ENCODE data around the gene LAMC2. TPM values are rescaled to one million over a fixed set of nuclear protein-coding genes. Genes with fewer than 3 reads are reported as not detected.

Gene LAMC2
- polyA plus RNA-seq, 1 donor (not counting 4 experiments of a cell fraction or from before 2014, with no cell fraction given): 1,627 TPM

DNA sequence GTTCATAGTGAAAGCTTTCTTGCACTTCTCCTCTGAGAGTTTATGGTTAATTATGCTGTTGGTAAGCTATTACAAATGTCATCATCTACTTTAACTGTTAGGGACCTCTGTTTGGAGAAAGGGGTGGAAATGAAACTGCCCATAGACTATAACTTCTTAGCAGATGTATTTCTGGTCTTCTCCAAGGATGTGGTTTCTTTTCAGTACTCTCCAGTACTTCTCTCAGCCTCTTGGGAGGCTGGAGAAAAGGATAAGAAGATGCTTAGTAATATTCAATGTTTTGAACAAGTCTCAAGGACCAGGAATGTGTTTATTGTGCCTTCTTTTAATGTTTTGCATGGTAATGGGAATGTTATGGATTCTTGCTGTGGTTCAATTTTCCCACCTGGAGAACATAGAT lies 60.4 kb downstream of the LAMC2 start:
- H4K20me1 ChIP-seq (ENCODE audit: control insufficient read depth, extremely low read depth, insufficient read depth, low read length): no peaks in the 10 kb centered on the region
- dilution Hi-C loops (cut with MboI; ENCODE audit: extremely low pct_ligation_motif_present, low sequenced_read_pairs): no loop called here
- DNase-seq (ENCODE audit: low read depth, low spot score) (no peak), FAIRE-seq (no peak)
- H3K9ac ChIP-seq (ENCODE audit: control insufficient read depth, extremely low read depth, insufficient read depth, low read length): no peak overlapping the region
- H3K27ac ChIP-seq (ENCODE audit: control insufficient read depth, insufficient read depth, low read length): no peak overlapping the region
- no peak overlapping the region for H2AFZ ChIP-seq (ENCODE audit: control insufficient read depth, low read length)
- H3K9me1 ChIP-seq (ENCODE audit: control insufficient read depth, extremely low read depth, insufficient read depth, low read length): peaks cover 3% of the 10 kb centered on the region
- no peaks in the 10 kb centered on the region for H3K79me2 ChIP-seq (ENCODE audit: control insufficient read depth, insufficient read depth, low read length)
- no peak overlapping the region for H3K4me2 ChIP-seq (ENCODE audit: control insufficient read depth, extremely low read depth, insufficient read depth, low read depth, low read length)
- H3K9me3 ChIP-seq (ENCODE audit: control insufficient read depth, low read depth, low read length): no peaks in the 10 kb centered on the region
- no peak overlapping the region for H3K4me3 ChIP-seq (ENCODE audit: control insufficient read depth in 2 of 3, extremely low read depth in 1 of 3, insufficient read depth in 2 of 3, low read depth in 1 of 3, low read length in 3 of 3)
- no peaks in the 10 kb centered on the region for H3K4me1 ChIP-seq (ENCODE audit: control insufficient read depth, extremely low read depth, insufficient read depth, low read length)
- TF ChIP-seq, protein P1, sequence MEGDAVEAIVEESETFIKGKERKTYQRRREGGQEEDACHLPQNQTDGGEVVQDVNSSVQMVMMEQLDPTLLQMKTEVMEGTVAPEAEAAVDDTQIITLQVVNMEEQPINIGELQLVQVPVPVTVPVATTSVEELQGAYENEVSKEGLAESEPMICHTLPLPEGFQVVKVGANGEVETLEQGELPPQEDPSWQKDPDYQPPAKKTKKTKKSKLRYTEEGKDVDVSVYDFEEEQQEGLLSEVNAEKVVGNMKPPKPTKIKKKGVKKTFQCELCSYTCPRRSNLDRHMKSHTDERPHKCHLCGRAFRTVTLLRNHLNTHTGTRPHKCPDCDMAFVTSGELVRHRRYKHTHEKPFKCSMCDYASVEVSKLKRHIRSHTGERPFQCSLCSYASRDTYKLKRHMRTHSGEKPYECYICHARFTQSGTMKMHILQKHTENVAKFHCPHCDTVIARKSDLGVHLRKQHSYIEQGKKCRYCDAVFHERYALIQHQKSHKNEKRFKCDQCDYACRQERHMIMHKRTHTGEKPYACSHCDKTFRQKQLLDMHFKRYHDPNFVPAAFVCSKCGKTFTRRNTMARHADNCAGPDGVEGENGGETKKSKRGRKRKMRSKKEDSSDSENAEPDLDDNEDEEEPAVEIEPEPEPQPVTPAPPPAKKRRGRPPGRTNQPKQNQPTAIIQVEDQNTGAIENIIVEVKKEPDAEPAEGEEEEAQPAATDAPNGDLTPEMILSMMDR (optimal IDR thresholded peaks at IDR 0.05 in 1 of 3, IDR thresholded peaks at IDR 0.05 in 1 of 3, conservative IDR thresholded peaks at IDR 0.05 in 1 of 3; ENCODE audit: extremely low read depth in 1 of 3, insufficient read depth in 2 of 3, low read length in 3 of 3): no peak
- no peak for TF ChIP-seq EZH2 (IDR thresholded peaks at IDR 0.05; ENCODE audit: low read length)
- no peaks in the 10 kb centered on the region for H3K27me3 ChIP-seq (ENCODE audit: control insufficient read depth, extremely low read depth, insufficient read depth, low read length)
- H3K36me3 ChIP-seq (ENCODE audit: control insufficient read depth in 2 of 2, extremely low read depth in 1 of 2, insufficient read depth in 2 of 2, low read length in 2 of 2): peaks cover 18 to 29% of the 10 kb centered on the region in 2 experiments

GRCh38 chr1:183247066-183247465 lies 61.0 kb downstream of the LAMC2 start:
- FAIRE-seq (no peak), DNase-seq (ENCODE audit: low read depth, low spot score) (no peak)
- Histone ChIP-seq H2AFZ (ENCODE audit: control insufficient read depth, low read length) (no peak overlapping the region), H3K79me2 (ENCODE audit: control insufficient read depth, insufficient read depth, low read length) (no peaks in the 10 kb centered on the region), H3K4me2 (ENCODE audit: control insufficient read depth, extremely low read depth, insufficient read depth, low read depth, low read length) (no peak overlapping the region), H4K20me1 (ENCODE audit: control insufficient read depth, extremely low read depth, insufficient read depth, low read length) (no peaks in the 10 kb centered on the region), H3K27ac (ENCODE audit: control insufficient read depth, insufficient read depth, low read length) (no peak overlapping the region), H3K4me1 (ENCODE audit: control insufficient read depth, extremely low read depth, insufficient read depth, low read length) (no peaks in the 10 kb centered on the region), H3K9me3 (ENCODE audit: control insufficient read depth, low read depth, low read length) (no peaks in the 10 kb centered on the region), H3K9ac (ENCODE audit: control insufficient read depth, extremely low read depth, insufficient read depth, low read length) (no peak overlapping the region), H3K9me1 (ENCODE audit: control insufficient read depth, extremely low read depth, insufficient read depth, low read length) (peaks cover 3% of the 10 kb centered on the region), H3K4me3 (ENCODE audit: control insufficient read depth in 2 of 3, extremely low read depth in 1 of 3, insufficient read depth in 2 of 3, low read depth in 1 of 3, low read length in 3 of 3) (no peak overlapping the region), H3K36me3 (ENCODE audit: control insufficient read depth in 2 of 2, extremely low read depth in 1 of 2, insufficient read depth in 2 of 2, low read length in 2 of 2) (peaks cover 17 to 29% of the 10 kb centered on the region in 2 experiments), H3K27me3 (ENCODE audit: control insufficient read depth, extremely low read depth, insufficient read depth, low read length) (no peaks in the 10 kb centered on the region)
- dilution Hi-C loops (cut with MboI; ENCODE audit: extremely low pct_ligation_motif_present, low sequenced_read_pairs): no loop called here
- TF ChIP-seq, protein P1 (optimal IDR thresholded peaks at IDR 0.05 in 1 of 3, IDR thresholded peaks at IDR 0.05 in 1 of 3, conservative IDR thresholded peaks at IDR 0.05 in 1 of 3; ENCODE audit: extremely low read depth in 1 of 3, insufficient read depth in 2 of 3, low read length in 3 of 3): no peak
- no peak for TF ChIP-seq EZH2 (IDR thresholded peaks at IDR 0.05; ENCODE audit: low read length)
